ENCODE data around the gene APOD. TPM values are rescaled to one million over a fixed set of nuclear protein-coding genes. Genes with fewer than 3 reads are reported as not detected.
A peak's percentile ranks its signal among the peaks of the same experiment; 100 is the strongest.

The APOD gene
- total and polyA plus RNA-seq, 9 of the 15 experiments (the other 6 are each of a cell fraction or from before 2014, with no cell fraction given): 0.18 to 0.50 (median 0.35) TPM; not detected in 1

- TF ChIP-seq E4F1 (CRISPR knock-in tag; IDR thresholded peaks at IDR 0.05; ENCODE audit: borderline replicate concordance): no peak
- TF ChIP-seq ZC3H11A (IDR thresholded peaks at IDR 0.05; ENCODE audit: low read depth, low read length): no peak
- no peak for TF ChIP-seq ZNF324 (CRISPR knock-in tag; IDR thresholded peaks at IDR 0.05)
- no peak for TF ChIP-seq ZNF764 (CRISPR knock-in tag; IDR thresholded peaks at IDR 0.05; ENCODE audit: low read depth)
- TF ChIP-seq ZNF717 (CRISPR knock-in tag; IDR thresholded peaks at IDR 0.05): no peak
- peak; percentile 46 for TF ChIP-seq NFIC (IDR thresholded peaks at IDR 0.05)
- 0 out of 4 replicates have a peak, but pooled peaks of 1 of the 2 experiments have one; percentile 20 for TF ChIP-seq ARNT (IDR thresholded peaks at IDR 0.05)
- no peak; a peak in 1 of 4 replicates for TF ChIP-seq TEAD1 (CRISPR knock-in tag; IDR thresholded peaks at IDR 0.05)
- TF ChIP-seq ZBTB2 (IDR thresholded peaks at IDR 0.05): no peak
- TF ChIP-seq, protein P1, sequence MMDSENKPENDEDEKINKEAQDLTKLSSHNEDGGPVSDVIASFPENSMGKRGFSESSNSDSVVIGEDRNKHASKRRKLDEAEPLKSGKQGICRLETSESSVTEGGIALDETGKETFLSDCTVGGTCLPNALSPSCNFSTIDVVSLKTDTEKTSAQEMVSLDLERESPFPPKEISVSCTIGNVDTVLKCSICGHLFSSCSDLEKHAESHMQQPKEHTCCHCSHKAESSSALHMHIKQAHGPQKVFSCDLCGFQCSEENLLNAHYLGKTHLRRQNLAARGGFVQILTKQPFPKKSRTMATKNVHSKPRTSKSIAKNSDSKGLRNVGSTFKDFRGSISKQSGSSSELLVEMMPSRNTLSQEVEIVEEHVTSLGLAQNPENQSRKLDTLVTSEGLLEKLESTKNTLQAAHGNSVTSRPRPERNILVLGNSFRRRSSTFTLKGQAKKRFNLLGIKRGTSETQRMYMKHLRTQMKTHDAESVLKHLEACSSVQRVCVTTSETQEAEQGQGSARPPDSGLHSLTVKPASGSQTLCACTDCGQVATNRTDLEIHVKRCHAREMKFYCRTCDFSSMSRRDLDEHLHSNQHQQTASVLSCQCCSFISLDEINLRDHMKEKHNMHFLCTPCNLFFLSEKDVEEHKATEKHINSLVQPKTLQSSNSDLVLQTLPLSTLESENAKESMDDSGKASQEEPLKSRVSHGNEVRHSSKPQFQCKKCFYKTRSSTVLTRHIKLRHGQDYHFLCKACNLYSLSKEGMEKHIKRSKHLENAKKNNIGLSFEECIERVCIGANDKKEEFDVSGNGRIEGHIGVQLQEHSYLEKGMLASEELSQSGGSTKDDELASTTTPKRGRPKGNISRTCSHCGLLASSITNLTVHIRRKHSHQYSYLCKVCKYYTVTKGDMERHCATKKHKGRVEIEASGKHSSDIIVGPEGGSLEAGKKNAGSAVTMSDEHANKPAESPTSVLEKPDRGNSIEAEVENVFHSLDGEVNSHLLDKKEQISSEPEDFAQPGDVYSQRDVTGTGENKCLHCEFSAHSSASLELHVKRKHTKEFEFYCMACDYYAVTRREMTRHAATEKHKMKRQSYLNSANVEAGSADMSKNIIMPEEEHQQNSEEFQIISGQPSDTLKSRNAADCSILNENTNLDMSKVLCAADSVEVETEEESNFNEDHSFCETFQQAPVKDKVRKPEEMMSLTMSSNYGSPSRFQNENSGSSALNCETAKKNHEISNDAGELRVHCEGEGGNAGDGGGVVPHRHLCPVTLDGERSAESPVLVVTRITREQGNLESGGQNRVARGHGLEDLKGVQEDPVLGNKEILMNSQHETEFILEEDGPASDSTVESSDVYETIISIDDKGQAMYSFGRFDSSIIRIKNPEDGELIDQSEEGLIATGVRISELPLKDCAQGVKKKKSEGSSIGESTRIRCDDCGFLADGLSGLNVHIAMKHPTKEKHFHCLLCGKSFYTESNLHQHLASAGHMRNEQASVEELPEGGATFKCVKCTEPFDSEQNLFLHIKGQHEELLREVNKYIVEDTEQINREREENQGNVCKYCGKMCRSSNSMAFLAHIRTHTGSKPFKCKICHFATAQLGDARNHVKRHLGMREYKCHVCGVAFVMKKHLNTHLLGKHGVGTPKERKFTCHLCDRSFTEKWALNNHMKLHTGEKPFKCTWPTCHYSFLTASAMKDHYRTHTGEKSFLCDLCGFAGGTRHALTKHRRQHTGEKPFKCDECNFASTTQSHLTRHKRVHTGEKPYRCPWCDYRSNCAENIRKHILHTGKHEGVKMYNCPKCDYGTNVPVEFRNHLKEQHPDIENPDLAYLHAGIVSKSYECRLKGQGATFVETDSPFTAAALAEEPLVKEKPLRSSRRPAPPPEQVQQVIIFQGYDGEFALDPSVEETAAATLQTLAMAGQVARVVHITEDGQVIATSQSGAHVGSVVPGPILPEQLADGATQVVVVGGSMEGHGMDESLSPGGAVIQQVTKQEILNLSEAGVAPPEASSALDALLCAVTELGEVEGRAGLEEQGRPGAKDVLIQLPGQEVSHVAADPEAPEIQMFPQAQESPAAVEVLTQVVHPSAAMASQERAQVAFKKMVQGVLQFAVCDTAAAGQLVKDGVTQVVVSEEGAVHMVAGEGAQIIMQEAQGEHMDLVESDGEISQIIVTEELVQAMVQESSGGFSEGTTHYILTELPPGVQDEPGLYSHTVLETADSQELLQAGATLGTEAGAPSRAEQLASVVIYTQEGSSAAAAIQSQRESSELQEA (IDR thresholded peaks at IDR 0.05; ENCODE audit: low read depth): peak; percentile 84
- no peak for TF ChIP-seq DACH1 (IDR thresholded peaks at IDR 0.05; ENCODE audit: partially characterized antibody)
- peak; percentile 42; the same call in 1 of the 2 replicates for TF ChIP-seq JUND (IDR thresholded peaks at IDR 0.05; ENCODE audit: borderline replicate concordance, low read depth, low read length)
- no peak; the same call in 2 of the 3 replicates for TF ChIP-seq JUND (tag; IDR thresholded peaks at IDR 0.05; ENCODE audit: borderline replicate concordance, low read depth, low read length)
- TF ChIP-seq, protein P2, sequence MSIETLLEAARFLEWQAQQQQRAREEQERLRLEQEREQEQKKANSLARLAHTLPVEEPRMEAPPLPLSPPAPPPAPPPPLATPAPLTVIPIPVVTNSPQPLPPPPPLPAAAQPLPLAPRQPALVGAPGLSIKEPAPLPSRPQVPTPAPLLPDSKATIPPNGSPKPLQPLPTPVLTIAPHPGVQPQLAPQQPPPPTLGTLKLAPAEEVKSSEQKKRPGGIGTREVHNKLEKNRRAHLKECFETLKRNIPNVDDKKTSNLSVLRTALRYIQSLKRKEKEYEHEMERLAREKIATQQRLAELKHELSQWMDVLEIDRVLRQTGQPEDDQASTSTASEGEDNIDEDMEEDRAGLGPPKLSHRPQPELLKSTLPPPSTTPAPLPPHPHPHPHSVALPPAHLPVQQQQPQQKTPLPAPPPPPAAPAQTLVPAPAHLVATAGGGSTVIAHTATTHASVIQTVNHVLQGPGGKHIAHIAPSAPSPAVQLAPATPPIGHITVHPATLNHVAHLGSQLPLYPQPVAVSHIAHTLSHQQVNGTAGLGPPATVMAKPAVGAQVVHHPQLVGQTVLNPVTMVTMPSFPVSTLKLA (conservative IDR thresholded peaks at IDR 0.05): peak in 1 of 2 experiments; percentile 50; a peak in 1 of 4 replicates
Measured at GRCh38 chr3:195543500-195544229, 40.1 kb downstream of the APOD start (continued).
